Panc1 (cell line): ENCODE measurements around the gene MEF2A. TPM values are rescaled to one million over a fixed set of nuclear protein-coding genes. Genes with fewer than 3 reads are reported as not detected.

ENCODE experiments used
- ATAC-seq: fragments of 200-7000 bp; cut with Tn5 transposase; 2 replicates; pipeline ENCODE4 v1.9.1; 2020; ENCODE audit warnings: mild to moderate bottlenecking, moderate library complexity
- BruUV-seq: library from RNA; stranded (reverse); fragments of 400-500 nt; replicated peaks from 2 replicates; lab custom pipeline; 2021; lab: Mats Ljungman, UMichigan
- CTCF ChIA-PET: fragments of 300-600 bp; sonication (Branson Sonifier 250); formaldehyde crosslinking; loops from one replicate; lab custom pipeline; 2022; ENCODE audit warnings: antibody characterized with exemption; lab: Charles Lee
- POLR2A ChIA-PET: fragments of 300-600 bp; sonication (Branson Sonifier 250); formaldehyde crosslinking; loops from one replicate; lab custom pipeline; 2022; ENCODE audit warnings: antibody characterized with exemption; lab: Charles Lee
- DNase-seq: peaks from one replicate; pipeline ENCODE4 v3.0.0-alpha.2; 2010; ENCODE audit warnings: low read depth, low spot score
- H3K27ac ChIP-seq: 2 replicates; pipeline ENCODE4 v1.5.1; 2011; ENCODE audit warnings: mild to moderate bottlenecking, low read length, inconsistent platforms
- H3K27me3 ChIP-seq: fragments of 200-500 bp; sonication (Bioruptor generic); 2 replicates; pipeline ENCODE4 v1.6.0; 2014; ENCODE audit warnings: low read length, inconsistent platforms; ENCODE audit not compliant: control insufficient read depth, insufficient read depth
- H3K36me3 ChIP-seq: fragments of 200-500 bp; sonication (Bioruptor generic); 2 replicates; pipeline ENCODE4 v1.5.1; 2014; ENCODE audit warnings: inconsistent platforms, mild to moderate bottlenecking, low read length, moderate library complexity; ENCODE audit not compliant: control insufficient read depth, insufficient read depth
- H3K4me1 ChIP-seq: 2 replicates; pipeline ENCODE4 v1.5.1; 2011; ENCODE audit warnings: inconsistent platforms, mild to moderate bottlenecking, low read length, moderate library complexity; ENCODE audit not compliant: control insufficient read depth, insufficient read depth
- H3K4me3 ChIP-seq, 2 experiments: 2 replicates each; pipeline ENCODE4 v1.5.1; 2011 to 2012; ENCODE audit warnings: low read depth in 2 of 2, low read length in 2 of 2, mild to moderate bottlenecking in 2 of 2, inconsistent platforms in 1 of 2, moderate library complexity in 1 of 2
- H3K9me3 ChIP-seq: fragments of 200-500 bp; sonication (Bioruptor generic); 2 replicates; pipeline ENCODE4 v1.5.1; 2014; ENCODE audit warnings: low read depth, mild to moderate bottlenecking, inconsistent platforms, low read length, moderate library complexity; ENCODE audit not compliant: control insufficient read depth, insufficient read depth
- CTCF ChIP-seq: fragments of 450-650 bp; IDR thresholded peaks from 2 replicates; pipeline ENCODE4 v1.5.1; 2017; ENCODE audit warnings: mild to moderate bottlenecking
- POLR2AphosphoS5 ChIP-seq: IDR thresholded peaks from 2 replicates; pipeline ENCODE4 v1.6.1; 2012; ENCODE audit warnings: mild to moderate bottlenecking, low read depth, low read length, moderate library complexity
- SIN3A ChIP-seq: IDR thresholded peaks from 2 replicates; pipeline ENCODE4 v1.6.1; 2012; ENCODE audit warnings: low read depth, mild to moderate bottlenecking, low read length, moderate library complexity, borderline replicate concordance; ENCODE audit not compliant: insufficient read depth
- TCF7L2 ChIP-seq: IDR thresholded peaks from 2 replicates; pipeline ENCODE4 v1.6.1; 2011; ENCODE audit warnings: mild to moderate bottlenecking, low read depth, low read length, inconsistent platforms
- in situ Hi-C: cut with HindIII; loops from 2 replicates; pipeline ENCODE4 v1.10.0; 2016; ENCODE audit warnings: low sequenced_read_pairs, low pct_unique_long_range_greater_than_20kb
- intact Hi-C: fragments of 100-400 bp; cut with micrococcal nuclease; formaldehyde crosslinking; loops from one replicate; pipeline ENCODE4 v1.10.0; 2022; ENCODE audit not compliant: unreplicated experiment
- total RNA-seq: library from RNA; stranded (reverse); gene quantifications from one replicate; pipeline ENCODE4 v1.2.1, GENCODE V29; 2021; ENCODE audit not compliant: unreplicated experiment
- TF ChIP-seq, protein P1 (sequence below), 2 experiments: IDR thresholded peaks; 2 replicates each; pipeline ENCODE4 v1.6.1; 2011 to 2012; ENCODE audit warnings: low read depth in 2 of 2, control low read depth in 1 of 2, low read length in 1 of 2, mild to moderate bottlenecking in 1 of 2, moderate library complexity in 1 of 2; ENCODE audit not compliant: insufficient read depth in 1 of 2

The MEF2A gene
- total RNA-seq, 1 experiment from 2014 or later = 31.1 TPM

- Histone ChIP-seq H3K9me3 (no peaks in the 10 kb centered on the region), H3K27ac (no peak overlapping the region), H3K4me3 (no peak overlapping the region), H3K4me1 (no peaks in the 10 kb centered on the region), H3K36me3 (peaks cover 2% of the 10 kb centered on the region; the same call in 1 of the 2 replicates), H3K27me3 (no peaks in the 10 kb centered on the region)
- CTCF ChIA-PET = no interaction called here
- POLR2A ChIA-PET = no interaction called here
- ATAC-seq (no peak), DNase-seq (no peak)
- no peak for TF ChIP-seq POLR2AphosphoS5
- TF ChIP-seq, protein P1, sequence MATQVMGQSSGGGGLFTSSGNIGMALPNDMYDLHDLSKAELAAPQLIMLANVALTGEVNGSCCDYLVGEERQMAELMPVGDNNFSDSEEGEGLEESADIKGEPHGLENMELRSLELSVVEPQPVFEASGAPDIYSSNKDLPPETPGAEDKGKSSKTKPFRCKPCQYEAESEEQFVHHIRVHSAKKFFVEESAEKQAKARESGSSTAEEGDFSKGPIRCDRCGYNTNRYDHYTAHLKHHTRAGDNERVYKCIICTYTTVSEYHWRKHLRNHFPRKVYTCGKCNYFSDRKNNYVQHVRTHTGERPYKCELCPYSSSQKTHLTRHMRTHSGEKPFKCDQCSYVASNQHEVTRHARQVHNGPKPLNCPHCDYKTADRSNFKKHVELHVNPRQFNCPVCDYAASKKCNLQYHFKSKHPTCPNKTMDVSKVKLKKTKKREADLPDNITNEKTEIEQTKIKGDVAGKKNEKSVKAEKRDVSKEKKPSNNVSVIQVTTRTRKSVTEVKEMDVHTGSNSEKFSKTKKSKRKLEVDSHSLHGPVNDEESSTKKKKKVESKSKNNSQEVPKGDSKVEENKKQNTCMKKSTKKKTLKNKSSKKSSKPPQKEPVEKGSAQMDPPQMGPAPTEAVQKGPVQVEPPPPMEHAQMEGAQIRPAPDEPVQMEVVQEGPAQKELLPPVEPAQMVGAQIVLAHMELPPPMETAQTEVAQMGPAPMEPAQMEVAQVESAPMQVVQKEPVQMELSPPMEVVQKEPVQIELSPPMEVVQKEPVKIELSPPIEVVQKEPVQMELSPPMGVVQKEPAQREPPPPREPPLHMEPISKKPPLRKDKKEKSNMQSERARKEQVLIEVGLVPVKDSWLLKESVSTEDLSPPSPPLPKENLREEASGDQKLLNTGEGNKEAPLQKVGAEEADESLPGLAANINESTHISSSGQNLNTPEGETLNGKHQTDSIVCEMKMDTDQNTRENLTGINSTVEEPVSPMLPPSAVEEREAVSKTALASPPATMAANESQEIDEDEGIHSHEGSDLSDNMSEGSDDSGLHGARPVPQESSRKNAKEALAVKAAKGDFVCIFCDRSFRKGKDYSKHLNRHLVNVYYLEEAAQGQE (IDR thresholded peaks at IDR 0.05; ENCODE audit: insufficient read depth in 1 of 2, low read depth in 2 of 2, low read length in 1 of 2) = no peak
- TF ChIP-seq CTCF = no peak
- no peak for TF ChIP-seq TCF7L2
- no peak for TF ChIP-seq SIN3A
- in situ Hi-C loops = no loop called here
- no TSS peak for BruUV-seq
- intact Hi-C loops = no loop called here
Measured at GRCh38 chr15:99680276-99680675, 114.5 kb downstream of the MEF2A start.

- Histone ChIP-seq H3K4me3 (no peak overlapping the region), H3K9me3 (no peaks in the 10 kb centered on the region), H3K27ac (no peak overlapping the region), H3K4me1 (no peaks in the 10 kb centered on the region), H3K27me3 (no peaks in the 10 kb centered on the region), H3K36me3 (no peaks in the 10 kb centered on the region)
- no peak for TF ChIP-seq TCF7L2
- TF ChIP-seq, protein P1 (IDR thresholded peaks at IDR 0.05; ENCODE audit: insufficient read depth in 1 of 2, low read depth in 2 of 2, low read length in 1 of 2) = no peak
- no peak for TF ChIP-seq SIN3A
- no peak for TF ChIP-seq POLR2AphosphoS5
- no peak for TF ChIP-seq CTCF
- intact Hi-C loops = no loop called here
- CTCF ChIA-PET = no interaction called here
- ATAC-seq (no peak), DNase-seq (no peak)
- in situ Hi-C loops = no loop called here
- POLR2A ChIA-PET = no interaction called here
- no TSS peak for BruUV-seq
Measured at GRCh38 chr15:99681990-99682389, 116.2 kb downstream of the MEF2A start.
